SK-N-SH treated with all-trans-retinoic acid at 6 μM for 48 hours (cell line): ENCODE data around the gene CNP.

ENCODE experiments used
- ARNTL ChIP-seq: fragments of 450-650 bp; formaldehyde crosslinking; IDR thresholded peaks from 2 replicates; pipeline ENCODE4 v1.5.0; 2020; ENCODE audit warnings: low read depth, mild to moderate bottlenecking, moderate library complexity, borderline replicate concordance
- BACH2 ChIP-seq: fragments of 250-450 bp; sonication (Bioruptor Pico); IDR thresholded peaks from 2 replicates; pipeline ENCODE4 v1.9.0; 2021; ENCODE audit warnings: mild to moderate bottlenecking, borderline replicate concordance
- CREB5 ChIP-seq: fragments of 250-450 bp; sonication (Bioruptor Pico); IDR thresholded peaks from 2 replicates; pipeline ENCODE4 v1.5.1; 2020; ENCODE audit warnings: low read depth, mild to moderate bottlenecking, moderate library complexity
- CSDC2 ChIP-seq: fragments of 250-450 bp; sonication (Bioruptor Pico); IDR thresholded peaks from 2 replicates; pipeline ENCODE4 v1.5.0; 2020; ENCODE audit warnings: mild to moderate bottlenecking, moderate library complexity
- ISL1 ChIP-seq: fragments of 250-450 bp; sonication (Bioruptor Pico); IDR thresholded peaks from 2 replicates; pipeline ENCODE4 v2.1.2; 2022; ENCODE audit warnings: mild to moderate bottlenecking, moderate library complexity
- OSR1 ChIP-seq: fragments of 250-450 bp; sonication (Bioruptor Pico); IDR thresholded peaks from 2 replicates; pipeline ENCODE4 v1.8.0; 2022; ENCODE audit warnings: moderate library complexity, mild to moderate bottlenecking, inconsistent platforms
- PATZ1 ChIP-seq: fragments of 250-450 bp; sonication (Bioruptor Pico); IDR thresholded peaks from 2 replicates; pipeline ENCODE4 v1.8.0; 2020; ENCODE audit warnings: mild to moderate bottlenecking, moderate library complexity, borderline replicate concordance
- PPARA ChIP-seq: fragments of 250-450 bp; sonication (Bioruptor Pico); IDR thresholded peaks from 2 replicates; pipeline ENCODE4 v1.5.0; 2020; ENCODE audit warnings: mild to moderate bottlenecking, borderline replicate concordance
- SNAI2 ChIP-seq: fragments of 250-450 bp; sonication (Bioruptor Pico); IDR thresholded peaks from 2 replicates; pipeline ENCODE4 v1.5.0; 2020; ENCODE audit warnings: mild to moderate bottlenecking, moderate library complexity
- TCF4 ChIP-seq: fragments of 250-450 bp; sonication (Bioruptor Pico); IDR thresholded peaks from 2 replicates; pipeline ENCODE4 v1.8.0; 2021; ENCODE audit warnings: mild to moderate bottlenecking, moderate library complexity, borderline replicate concordance
- ZFP30 ChIP-seq: fragments of 450-650 bp; formaldehyde crosslinking; IDR thresholded peaks from 2 replicates; pipeline ENCODE4 v1.5.0; 2022; ENCODE audit warnings: mild to moderate bottlenecking, moderate library complexity
- ZNF70 ChIP-seq: fragments of 450-650 bp; formaldehyde crosslinking; IDR thresholded peaks from 2 replicates; pipeline ENCODE4 v1.5.0; 2020; ENCODE audit warnings: mild to moderate bottlenecking, moderate library complexity
- ZNF8 ChIP-seq: fragments of 450-650 bp; formaldehyde crosslinking; IDR thresholded peaks from 2 replicates; pipeline ENCODE4 v1.5.0; 2020; ENCODE audit warnings: mild to moderate bottlenecking, moderate library complexity
- TF ChIP-seq, protein P1 (sequence below): fragments of 250-450 bp; sonication (Bioruptor Pico); IDR thresholded peaks from 2 replicates; pipeline ENCODE4 v1.5.1; 2021; ENCODE audit warnings: mild to moderate bottlenecking, moderate library complexity

- TF ChIP-seq PATZ1 (CRISPR knock-in tag) (no peak), ISL1 (CRISPR knock-in tag) (no peak), ZNF70 (CRISPR knock-in tag) (no peak), ARNTL (CRISPR knock-in tag) (no peak), OSR1 (no peak), SNAI2 (CRISPR knock-in tag) (no peak), CSDC2 (no peak), ZNF8 (no peak), TCF4 (CRISPR knock-in tag) (no peak), PPARA (CRISPR knock-in tag) (no peak), ZFP30 (no peak), CREB5 (no peak), BACH2 (CRISPR knock-in tag) (no peak)
- TF ChIP-seq, protein P1, sequence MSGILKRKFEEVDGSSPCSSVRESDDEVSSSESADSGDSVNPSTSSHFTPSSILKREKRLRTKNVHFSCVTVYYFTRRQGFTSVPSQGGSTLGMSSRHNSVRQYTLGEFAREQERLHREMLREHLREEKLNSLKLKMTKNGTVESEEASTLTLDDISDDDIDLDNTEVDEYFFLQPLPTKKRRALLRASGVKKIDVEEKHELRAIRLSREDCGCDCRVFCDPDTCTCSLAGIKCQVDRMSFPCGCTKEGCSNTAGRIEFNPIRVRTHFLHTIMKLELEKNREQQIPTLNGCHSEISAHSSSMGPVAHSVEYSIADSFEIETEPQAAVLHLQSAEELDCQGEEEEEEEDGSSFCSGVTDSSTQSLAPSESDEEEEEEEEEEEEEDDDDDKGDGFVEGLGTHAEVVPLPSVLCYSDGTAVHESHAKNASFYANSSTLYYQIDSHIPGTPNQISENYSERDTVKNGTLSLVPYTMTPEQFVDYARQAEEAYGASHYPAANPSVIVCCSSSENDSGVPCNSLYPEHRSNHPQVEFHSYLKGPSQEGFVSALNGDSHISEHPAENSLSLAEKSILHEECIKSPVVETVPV (CRISPR knock-in tag): no peak
These were observed 717 bp upstream of the CNP start for GRCh38 chr17:41965694-41966462.
